GM18517 (cell line): ENCODE results near the gene RAPGEF5.

Experiments
- ATAC-seq: cut with Tn5 transposase; IDR thresholded peaks from one replicate; pipeline ENCODE4 v1.9.1; 2021; ENCODE audit warnings: mild to moderate bottlenecking, moderate library complexity; ENCODE audit not compliant: unreplicated experiment

The RAPGEF5 gene

DNA sequence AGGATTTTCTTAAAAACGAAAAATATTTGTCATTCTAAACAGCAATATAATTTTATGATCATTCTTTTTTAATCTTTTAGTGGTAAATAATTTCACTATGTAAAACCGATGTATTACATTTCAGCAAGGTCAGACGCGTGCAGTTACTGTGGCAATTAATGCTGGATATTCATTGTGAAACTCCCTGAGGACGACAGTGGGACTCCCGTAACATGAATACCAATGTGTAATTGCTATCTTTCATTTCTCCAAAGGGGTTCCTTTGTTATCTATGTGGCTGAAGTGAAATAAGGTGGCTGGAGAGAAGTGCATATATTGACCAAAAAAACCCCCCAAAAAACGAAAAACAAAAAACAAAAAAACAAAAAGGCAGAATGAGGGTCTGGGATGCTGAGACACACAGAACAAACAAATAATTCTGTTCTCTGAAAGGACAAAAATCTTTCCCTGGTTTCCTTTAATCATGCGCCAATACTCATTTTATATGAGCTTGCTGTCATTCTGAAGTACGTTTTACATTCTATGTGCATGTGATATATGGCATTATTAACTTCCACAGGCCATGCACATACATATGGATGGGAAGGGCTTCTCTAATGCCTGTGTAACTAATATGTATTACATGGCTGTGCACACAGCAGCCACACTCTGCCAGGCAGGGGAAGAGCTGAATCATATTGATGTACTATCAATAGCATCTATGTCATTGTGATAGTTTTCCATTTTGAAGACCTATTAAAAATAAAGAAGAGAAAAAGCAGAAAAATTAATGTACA, 161.4 kb downstream of the RAPGEF5 start:
- ATAC-seq, result no peak

GRCh38 chr7:22194658-22195273, 162.2 kb downstream of the RAPGEF5 start:
- ATAC-seq, result no peak

GRCh38 chr7:22193450-22193983, 163.4 kb downstream of the RAPGEF5 start:
- no peak for ATAC-seq

GRCh38 chr7:22192801-22193200, 164.2 kb downstream of the RAPGEF5 start:
- no peak for ATAC-seq

GRCh38 chr7:22190736-22191135, 166.2 kb downstream of the RAPGEF5 start:
- no peak for ATAC-seq

- ATAC-seq, result no peak
Measured at GRCh38 chr7:22189741-22190140, 167.2 kb downstream of the RAPGEF5 start.

DNA sequence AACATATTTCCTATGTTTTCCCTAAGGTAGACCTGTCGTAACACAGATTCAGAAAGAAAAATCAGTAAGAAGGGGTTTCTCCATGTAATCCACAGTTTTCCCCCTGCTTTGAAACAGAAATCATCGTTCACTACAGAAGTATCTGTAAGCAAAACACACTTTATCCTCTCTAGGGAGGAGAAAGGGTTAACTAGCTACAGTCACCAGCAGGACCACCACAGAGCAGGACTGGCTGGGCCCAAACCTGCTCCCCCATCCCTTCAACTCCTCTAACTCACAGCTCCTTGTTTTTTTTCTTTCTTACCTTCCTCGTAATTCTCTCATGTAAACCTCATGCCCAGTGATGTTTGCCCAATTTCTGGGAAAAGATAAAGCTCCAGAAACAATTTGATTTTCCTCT, 167.7 kb downstream of the RAPGEF5 start:
- ATAC-seq, result no peak

DNA sequence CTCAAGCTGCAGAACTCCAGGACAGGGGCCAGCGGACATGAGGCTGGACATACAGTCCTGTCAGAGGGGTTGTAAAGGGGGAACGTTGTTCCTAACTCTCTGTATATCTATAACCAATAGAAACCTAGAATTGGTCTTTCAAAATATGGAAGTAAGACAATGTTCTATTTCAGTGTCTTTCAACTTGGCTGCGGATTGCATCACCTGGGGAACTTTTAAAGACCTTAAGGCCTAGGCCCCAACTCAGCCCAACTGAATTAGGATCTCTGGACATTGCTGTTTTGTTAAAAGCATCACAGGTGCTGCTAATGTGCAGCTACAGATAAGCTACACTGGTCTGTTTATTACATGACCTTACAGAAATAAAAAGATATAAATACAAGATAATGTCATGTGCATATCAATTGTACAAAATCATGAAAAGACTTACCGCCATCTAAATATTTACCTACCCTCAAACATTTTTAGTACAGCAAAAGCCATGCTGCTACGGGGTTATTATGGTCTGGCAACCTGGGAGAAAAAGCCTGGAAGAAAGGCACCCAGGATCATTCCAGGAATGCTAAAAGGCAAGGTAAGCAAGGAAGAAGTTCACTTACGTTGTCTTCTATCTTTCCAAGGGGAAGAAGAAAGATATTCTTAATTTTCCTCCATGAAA, 169.1 kb downstream of the RAPGEF5 start:
- ATAC-seq, result no peak

GRCh38 chr7:22185559-22185958, 171.4 kb downstream of the RAPGEF5 start:
- no peak for ATAC-seq

DNA sequence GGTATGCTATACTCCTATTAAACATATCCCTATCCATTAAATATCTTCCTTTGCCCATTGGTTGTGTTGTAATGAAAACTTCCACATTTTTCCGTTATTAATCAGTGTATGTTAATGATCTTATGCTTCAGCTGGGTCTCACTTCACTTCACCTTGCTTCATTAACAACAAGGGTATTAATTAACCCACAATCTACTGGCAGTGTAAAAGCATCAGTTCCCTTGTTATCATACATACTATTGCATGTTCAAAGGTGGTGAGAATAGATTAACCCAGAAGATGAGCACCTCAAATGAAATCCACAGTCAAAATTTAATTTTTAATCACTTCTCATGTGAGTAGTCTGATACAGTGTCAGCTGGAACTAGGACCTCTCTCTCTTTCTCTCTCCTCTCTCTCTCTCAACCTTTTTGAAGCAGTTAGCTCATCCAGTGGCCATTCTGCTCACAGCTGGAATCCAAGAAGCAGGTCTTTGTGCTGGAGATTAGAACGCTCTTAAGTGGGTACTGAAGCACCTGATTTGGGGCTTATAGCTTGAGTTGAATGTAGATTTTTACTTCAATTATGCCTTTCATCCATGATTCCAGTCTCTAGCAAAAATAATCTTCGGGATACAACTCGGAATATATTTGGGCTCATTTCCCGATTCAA, 172.3 kb downstream of the RAPGEF5 start:
- ATAC-seq, result no peak

- ATAC-seq, result no peak
Measured at GRCh38 chr7:22183522-22184280, 173.3 kb downstream of the RAPGEF5 start.

GRCh38 chr7:22182149-22182548, 174.8 kb downstream of the RAPGEF5 start:
- no peak for ATAC-seq

- no peak for ATAC-seq
Measured at GRCh38 chr7:22181663-22182062, 175.3 kb downstream of the RAPGEF5 start.

GRCh38 chr7:22179442-22179879, 177.5 kb downstream of the RAPGEF5 start:
- ATAC-seq, result no peak

DNA sequence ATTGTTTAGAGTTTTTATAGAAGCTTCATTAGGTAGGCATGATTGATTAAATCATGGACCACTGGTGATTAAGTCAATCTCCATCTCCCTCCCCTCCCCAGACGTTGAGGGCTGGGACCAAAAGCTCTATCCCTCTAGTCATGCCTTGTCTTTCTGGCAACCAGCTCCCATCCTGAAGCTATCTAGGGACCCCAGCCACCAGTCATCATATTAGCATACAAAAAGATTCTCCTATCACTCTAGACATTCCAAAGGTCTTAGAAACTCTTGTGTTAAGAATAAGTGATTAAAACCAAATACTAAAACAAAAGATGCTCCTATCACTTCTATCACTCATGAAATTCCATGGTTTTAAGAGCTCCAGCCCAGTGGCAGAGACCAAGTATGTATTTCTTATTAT, 178.2 kb downstream of the RAPGEF5 start:
- ATAC-seq, result no peak

DNA sequence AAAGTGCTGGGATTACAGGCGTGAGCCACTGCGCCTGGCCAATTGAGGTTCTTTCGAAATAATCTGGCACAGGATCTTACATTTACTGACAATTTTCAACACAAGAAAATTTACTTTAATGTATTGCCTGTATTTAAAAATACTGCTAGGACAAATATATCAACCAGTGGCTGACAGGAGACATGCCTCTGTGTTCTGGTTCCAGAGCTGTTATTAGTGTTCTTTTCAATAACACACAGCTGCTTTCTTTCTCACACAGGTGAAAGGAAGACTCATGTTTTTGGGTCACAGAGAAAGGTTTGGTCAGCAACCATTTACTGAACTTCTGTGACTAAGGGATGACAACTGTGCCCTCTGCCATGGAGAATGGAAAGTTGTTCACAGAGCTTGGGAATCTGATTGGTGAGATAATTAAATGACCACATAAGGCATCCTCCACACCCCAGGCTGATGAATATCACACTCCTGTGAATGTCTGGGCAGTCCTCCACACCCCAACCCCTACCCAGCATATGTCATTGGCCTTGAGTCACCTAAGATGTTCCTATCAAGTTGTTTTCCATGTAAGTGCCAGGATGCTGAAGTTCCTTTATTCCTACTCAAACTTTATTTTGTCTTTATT, 180.1 kb downstream of the RAPGEF5 start:
- no peak for ATAC-seq

DNA sequence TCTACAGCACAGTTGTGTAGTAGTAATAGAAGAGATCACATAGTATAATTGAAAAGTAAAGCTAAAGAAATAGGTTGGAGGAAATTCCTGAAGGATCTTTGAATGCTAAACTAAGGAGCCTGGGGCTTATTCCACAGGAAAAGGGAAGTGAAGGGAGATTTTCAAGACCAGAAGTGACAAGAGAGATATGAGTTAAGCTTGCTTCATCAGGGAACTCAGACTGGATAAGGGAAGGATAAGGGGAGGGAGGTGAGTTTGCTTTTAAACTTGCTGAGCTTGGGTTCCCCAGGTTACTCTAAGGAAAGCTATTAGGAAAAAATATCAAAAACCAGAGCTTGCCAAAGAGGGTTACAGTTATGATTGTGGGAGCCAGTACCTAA, 182.4 kb downstream of the RAPGEF5 start:
- ATAC-seq, result no peak

DNA sequence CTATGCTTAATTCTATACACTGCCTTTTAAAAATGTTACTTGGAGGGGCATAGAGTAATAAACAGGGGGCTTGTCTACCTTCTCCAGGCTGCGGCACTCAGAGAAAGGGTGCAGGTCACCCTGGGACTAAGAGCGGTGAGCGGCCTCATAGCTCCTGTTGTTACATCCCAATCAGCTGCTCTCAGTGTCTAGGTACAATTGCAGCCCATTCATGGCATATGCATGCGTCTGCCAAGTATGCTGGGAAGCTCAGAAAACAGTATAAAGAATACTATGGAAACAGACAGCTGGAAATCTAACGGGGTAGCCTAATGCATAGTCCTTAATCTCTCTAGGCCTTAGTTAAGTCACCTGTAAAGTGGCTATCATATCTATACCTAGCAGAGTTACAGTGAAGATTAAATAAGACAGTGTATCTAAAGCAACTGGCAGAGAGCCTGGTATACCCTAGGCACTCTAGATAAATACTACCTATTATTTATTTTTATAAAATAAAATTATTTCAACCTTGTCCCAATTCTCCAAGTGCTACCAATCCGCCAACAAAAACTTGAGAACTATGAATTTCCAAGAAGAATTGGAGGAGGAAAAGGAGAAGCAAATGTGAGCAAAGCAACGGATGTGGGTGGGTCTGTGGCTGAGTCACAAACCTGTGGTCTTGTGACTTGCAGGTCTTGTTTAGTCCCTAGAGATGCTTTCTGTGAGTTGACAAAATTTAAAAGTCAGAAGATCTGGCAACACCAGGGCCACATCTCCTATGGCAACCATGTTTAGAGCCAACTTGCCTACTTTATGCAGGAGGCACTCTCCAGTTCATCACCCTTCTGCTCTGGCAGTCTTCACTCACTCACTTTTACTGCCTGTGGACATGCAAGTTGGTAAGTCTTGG, 183.0 kb downstream of the RAPGEF5 start:
- ATAC-seq, result peak; percentile 94

- no peak for ATAC-seq
Measured at GRCh38 chr7:22168129-22168634, 188.8 kb downstream of the RAPGEF5 start.
